Naive thymus-derived CD8-positive, alpha-beta T cell (primary cell): ENCODE measurements around the gene MDM1. TPM values are rescaled to one million over a fixed set of nuclear protein-coding genes. Genes with fewer than 3 reads are reported as not detected.

ENCODE experiments used
- ATAC-seq, 2 donors: fragments of 150-1000 bp; cut with Tn5 transposase in 1 of 2; sonication (Bioruptor Pico), chemical (Tn5 transposase) in 1 of 2; 1 replicate in 1 of 2; 2 replicates in 1 of 2; pipeline ENCODE4 v1.10.0; 2021; ENCODE audit warnings: mild to moderate bottlenecking in 2 of 2, moderate library complexity in 2 of 2
- POLR2A ChIA-PET: fragments of 350-600 bp; sonication (Branson Sonifier 250); formaldehyde crosslinking; loops from one replicate; lab custom pipeline; 2021; ENCODE audit warnings: antibody characterized with exemption; lab: Charles Lee
- DNase-seq, 10 donors: peaks; one replicate each; pipeline versions ENCODE4 v3.0.0 to v3.0.0-alpha.2; 2020 to 2022
- H3K27ac Mint-ChIP-seq, 10 donors: one replicate each; pipeline ENCODE4 v1.8.0; 2020 to 2022; ENCODE audit warnings: mild to moderate bottlenecking in 10 of 10, mixed read lengths in 10 of 10, moderate library complexity in 4 of 10, inconsistent platforms in 1 of 10
- H3K27me3 Mint-ChIP-seq, 5 donors: one replicate each; pipeline ENCODE4 v1.8.0; 2021 to 2022; ENCODE audit warnings: mixed read lengths in 5 of 5
- H3K36me3 Mint-ChIP-seq, 3 donors: one replicate each; pipeline ENCODE4 v1.8.0; 2020 to 2022; ENCODE audit warnings: mixed read lengths in 3 of 3, mild to moderate bottlenecking in 2 of 3, inconsistent platforms in 1 of 3
- H3K4me1 Mint-ChIP-seq, 4 donors: one replicate each; pipeline ENCODE4 v1.8.0; 2021 to 2022; ENCODE audit warnings: mixed read lengths in 4 of 4
- H3K4me3 Mint-ChIP-seq, 10 donors: one replicate each; pipeline ENCODE4 v1.8.0; 2020 to 2022; ENCODE audit warnings: mild to moderate bottlenecking in 10 of 10, mixed read lengths in 10 of 10, moderate library complexity in 6 of 10, inconsistent platforms in 1 of 10
- H3K9me3 Mint-ChIP-seq, 9 donors: one replicate each; pipeline ENCODE4 v1.8.0; 2020 to 2022; ENCODE audit warnings: mixed read lengths in 9 of 9, mild to moderate bottlenecking in 3 of 9, inconsistent platforms in 1 of 9, moderate library complexity in 1 of 9
- polyA plus RNA-seq, 3 donors: library from polyadenylated mRNA; unstranded; fragments of 300-500 nt; fragmentation: Illumina TruSeq; gene quantifications; one replicate each; pipeline ENCODE4 v1.2.3, GENCODE V29; 2021
- total RNA-seq, 8 experiments: library from RNA in 2 of 8; stranded (reverse) in 2 of 8; gene quantifications; one replicate each; pipeline ENCODE4 v1.2.3 and lab custom pipeline; 2021 to 2026

Gene MDM1
- total and polyA plus RNA-seq, 5 experiments from 2014 or later = 16.2 to 34.6 (median 20.8) TPM

DNA sequence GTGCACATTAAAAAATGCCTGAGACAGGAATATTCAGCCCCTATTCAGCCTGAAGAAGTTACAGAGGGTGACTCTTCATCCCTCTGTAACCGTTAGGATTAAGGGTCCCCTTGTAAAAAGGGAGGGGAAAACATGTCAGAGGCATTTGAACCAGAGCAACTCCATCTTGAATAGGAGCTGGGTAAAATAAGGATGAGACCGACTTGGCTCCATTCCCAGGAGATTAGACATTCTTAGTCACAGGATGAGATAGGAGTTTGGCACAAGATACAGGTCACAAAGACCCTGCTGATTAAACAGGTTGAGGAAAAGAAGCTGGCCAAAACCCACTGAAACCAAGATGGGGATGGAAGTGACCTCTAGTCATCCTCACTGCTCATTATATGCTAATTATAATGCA is 19.9 kb upstream of the MDM1 start:
- no peak for ATAC-seq
- POLR2A ChIA-PET = no interaction called here
- no peak overlapping the region for H3K27ac Mint-ChIP-seq

DNA sequence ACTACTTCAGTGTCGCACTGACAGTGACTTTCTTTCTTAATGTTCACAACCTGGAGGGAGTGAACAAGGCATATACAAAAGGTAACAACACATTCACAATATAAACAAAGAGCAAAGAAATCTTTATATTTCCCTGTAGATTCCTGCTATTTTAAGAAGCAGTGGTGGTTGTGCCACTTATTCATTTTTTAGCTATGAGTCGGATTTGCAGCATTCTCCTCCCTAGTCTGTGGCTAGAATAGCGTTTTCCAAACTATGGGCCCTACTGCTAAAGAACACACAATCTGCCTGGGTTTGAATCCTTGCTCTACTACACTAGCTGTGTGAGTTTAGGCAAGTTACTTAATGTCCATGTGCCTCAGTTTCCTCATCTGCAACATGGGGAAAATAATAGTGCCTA is 18.6 kb upstream of the MDM1 start:
- peaks cover 6 to 8% (median 7%) of the 10 kb centered on the region in 4 donors for H3K4me1 Mint-ChIP-seq
- peaks cover 0 to under 1% (median 0%) of the 10 kb centered on the region in 5 donors for H3K27me3 Mint-ChIP-seq
- H3K4me3 Mint-ChIP-seq = no peak overlapping the region
- H3K36me3 Mint-ChIP-seq = no peaks in the 10 kb centered on the region
- no peak overlapping the region for H3K27ac Mint-ChIP-seq
- POLR2A ChIA-PET = no interaction called here
- ATAC-seq (no peak), DNase-seq (no peak)
- peaks cover 0 to 2% (median 0%) of the 10 kb centered on the region in 9 donors for H3K9me3 Mint-ChIP-seq

More for the DNA sequence above, 19.9 kb upstream of the MDM1 start:
- DNase-seq = no peak
- Mint-ChIP-seq H3K36me3 (no peaks in the 10 kb centered on the region), H3K27me3 (no peaks in the 10 kb centered on the region), H3K4me3 (no peak overlapping the region), H3K4me1 (peaks cover 0 to 1% (median 0%) of the 10 kb centered on the region in 4 donors), H3K9me3 (peaks cover 0 to under 1% (median 0%) of the 10 kb centered on the region in 9 donors)

DNA sequence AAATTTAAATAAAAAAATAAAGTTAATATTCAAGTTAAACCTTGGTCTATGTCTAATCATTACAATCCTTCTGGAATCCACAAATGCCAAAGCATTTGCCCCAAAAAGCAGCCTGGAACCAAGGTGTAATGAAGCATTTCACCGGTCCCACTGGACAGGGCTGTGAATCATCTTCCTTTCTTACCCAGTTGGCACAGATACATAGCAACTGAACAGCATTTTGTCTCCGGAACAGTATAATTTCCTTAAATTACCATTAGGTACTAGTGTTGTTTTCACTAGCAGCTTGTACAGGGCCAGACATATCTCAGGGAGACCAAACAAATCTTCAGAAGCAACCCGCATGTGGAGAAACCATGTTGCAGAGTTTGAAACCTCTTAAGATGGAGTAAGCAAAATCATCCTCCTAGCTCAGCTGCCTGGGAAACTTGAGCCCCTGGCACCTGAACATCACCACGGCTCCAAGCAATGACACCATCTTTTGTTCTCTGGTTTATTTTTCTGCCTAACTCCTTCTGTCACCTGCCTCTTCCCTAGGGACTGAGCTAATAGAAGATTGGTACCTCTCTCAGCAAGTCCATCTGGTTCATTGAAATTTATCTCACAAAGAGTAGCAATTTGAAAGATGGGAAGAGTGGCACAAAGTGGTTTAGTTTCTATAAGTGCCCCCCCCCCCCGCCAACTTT is 17.9 kb upstream of the MDM1 start:
- H3K9me3 Mint-ChIP-seq = peaks cover 0 to 2% (median 0%) of the 10 kb centered on the region in 9 donors
- POLR2A ChIA-PET = no interaction called here
- H3K4me1 Mint-ChIP-seq = peaks cover 9 to 12% (median 11%) of the 10 kb centered on the region in 4 donors
- H3K27ac Mint-ChIP-seq = no peak overlapping the region
- ATAC-seq (no peak), DNase-seq (no peak)
- H3K4me3 Mint-ChIP-seq = no peak overlapping the region
- H3K36me3 Mint-ChIP-seq = no peaks in the 10 kb centered on the region
- H3K27me3 Mint-ChIP-seq = peaks cover 0 to 2% (median 0%) of the 10 kb centered on the region in 5 donors

DNA sequence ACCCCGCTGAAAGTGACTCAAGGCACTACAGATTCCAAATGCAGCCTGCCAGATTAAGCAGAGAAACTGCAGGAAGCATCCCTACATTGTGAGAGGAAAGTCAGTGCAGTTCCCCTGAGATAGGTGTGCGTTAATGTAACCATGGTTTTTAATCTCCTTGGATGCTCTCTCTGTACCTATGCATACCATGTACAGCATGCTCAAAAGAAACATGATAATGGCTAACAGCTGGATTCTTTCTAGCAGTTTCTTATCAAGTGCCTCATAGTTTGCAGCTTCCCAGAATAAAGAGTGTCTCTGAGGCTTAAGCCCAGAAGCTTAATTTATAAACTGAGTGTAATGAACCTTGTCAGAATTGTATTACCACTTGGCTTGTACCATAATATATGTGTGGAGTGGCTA is 17.1 kb upstream of the MDM1 start:
- H3K9me3 Mint-ChIP-seq = peaks cover 0 to 2% (median 0%) of the 10 kb centered on the region in 9 donors
- no peak for DNase-seq
- H3K27me3 Mint-ChIP-seq = peaks cover 0 to 2% (median 0%) of the 10 kb centered on the region in 5 donors
- H3K27ac Mint-ChIP-seq = no peak overlapping the region
- ATAC-seq = no peak
- H3K4me3 Mint-ChIP-seq = no peak overlapping the region
- H3K36me3 Mint-ChIP-seq = no peaks in the 10 kb centered on the region
- POLR2A ChIA-PET = no interaction called here
- H3K4me1 Mint-ChIP-seq = peaks cover 9 to 14% (median 12%) of the 10 kb centered on the region in 4 donors

DNA sequence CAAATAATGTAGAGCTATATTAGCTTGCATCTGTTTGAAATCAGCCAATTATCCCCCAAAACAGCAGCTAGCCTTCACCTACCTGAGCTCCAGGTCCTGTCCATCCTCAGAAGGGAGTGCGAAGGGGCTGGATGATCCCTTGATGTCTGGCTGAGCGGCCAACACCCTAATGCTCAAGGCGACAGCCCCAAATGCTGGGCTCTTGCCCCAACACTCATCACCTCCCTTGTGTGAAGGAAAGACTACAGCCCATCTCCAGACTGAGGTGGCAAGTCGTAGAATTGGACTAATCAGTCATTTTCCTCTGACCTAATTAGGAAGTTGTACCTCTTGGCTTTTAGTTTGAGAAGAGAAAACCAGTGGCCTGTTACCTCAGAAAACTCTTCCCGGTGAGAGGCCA is 16.3 kb upstream of the MDM1 start:
- peaks cover 9 to 14% (median 12%) of the 10 kb centered on the region in 4 donors for H3K4me1 Mint-ChIP-seq
- H3K27ac Mint-ChIP-seq = no peak overlapping the region
- H3K36me3 Mint-ChIP-seq = no peaks in the 10 kb centered on the region
- peaks cover 0 to 2% (median 0%) of the 10 kb centered on the region in 9 donors for H3K9me3 Mint-ChIP-seq
- POLR2A ChIA-PET = no interaction called here
- H3K27me3 Mint-ChIP-seq = peaks cover 0 to 2% (median 0%) of the 10 kb centered on the region in 5 donors
- H3K4me3 Mint-ChIP-seq = no peak overlapping the region
- no peak for DNase-seq
- ATAC-seq = no peak

DNA sequence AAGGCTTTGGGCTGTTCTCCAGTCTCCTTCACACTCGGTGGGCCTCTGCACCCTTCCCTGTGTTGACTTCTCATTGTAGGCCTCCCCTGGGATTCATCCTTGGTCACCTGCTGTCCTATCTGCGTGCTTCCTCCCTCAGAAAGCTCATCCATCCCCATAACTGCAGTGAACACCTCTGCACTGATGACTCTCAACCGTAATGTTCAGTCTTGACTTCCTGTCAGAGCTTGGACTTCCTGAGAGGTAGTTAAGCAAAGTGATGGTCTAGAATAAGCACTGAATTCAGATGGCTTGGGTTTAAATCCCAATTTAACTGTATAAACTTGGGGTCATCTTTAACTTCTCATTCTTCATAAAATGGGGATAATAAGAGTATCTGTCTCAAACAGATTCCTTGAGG is 13.6 kb upstream of the MDM1 start:
- peak in 1 of 2 donors; percentile 35 for ATAC-seq
- H3K4me3 Mint-ChIP-seq = peak overlapping the region in 1 of 10 donors; percentile 6
- no peak for DNase-seq
- peaks cover 14 to 22% (median 15%) of the 10 kb centered on the region in 4 donors for H3K4me1 Mint-ChIP-seq
- peaks cover 0 to 2% (median 0%) of the 10 kb centered on the region in 5 donors for H3K27me3 Mint-ChIP-seq
- H3K9me3 Mint-ChIP-seq = peaks cover 0 to 2% (median 0%) of the 10 kb centered on the region in 9 donors
- H3K27ac Mint-ChIP-seq = peak overlapping the region in 3 of 10 donors; percentile 22 to 64 (median 40)
- no peaks in the 10 kb centered on the region for H3K36me3 Mint-ChIP-seq
- POLR2A ChIA-PET = no interaction called here

DNA sequence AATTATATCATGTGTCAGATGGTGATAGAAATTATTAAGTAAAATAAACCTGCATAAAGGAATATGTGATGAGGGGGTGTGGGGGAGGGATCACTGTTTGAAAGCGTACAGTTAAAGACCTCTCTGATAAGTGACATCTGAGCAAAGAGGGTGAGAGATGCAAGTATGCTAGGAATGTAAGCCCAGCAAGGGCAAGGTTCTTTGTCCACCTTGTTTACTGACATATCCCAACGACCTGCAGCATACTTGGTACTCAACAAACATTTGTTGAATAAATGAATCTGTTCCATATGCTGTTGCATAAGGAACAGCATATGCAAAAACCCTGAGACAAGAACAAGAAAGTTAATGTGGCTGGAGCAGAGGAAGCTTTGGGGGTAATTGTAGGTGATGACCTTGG is 12.0 kb upstream of the MDM1 start:
- Mint-ChIP-seq H3K9me3 (peaks cover 0 to 2% (median 0%) of the 10 kb centered on the region in 9 donors), H3K27me3 (peaks cover 0 to 3% (median 0%) of the 10 kb centered on the region in 5 donors), H3K27ac (no peak overlapping the region), H3K36me3 (no peaks in the 10 kb centered on the region), H3K4me3 (no peak overlapping the region), H3K4me1 (peaks cover 14 to 22% (median 15%) of the 10 kb centered on the region in 4 donors)
- ATAC-seq (no peak), DNase-seq (no peak)
- POLR2A ChIA-PET = no interaction called here

DNA sequence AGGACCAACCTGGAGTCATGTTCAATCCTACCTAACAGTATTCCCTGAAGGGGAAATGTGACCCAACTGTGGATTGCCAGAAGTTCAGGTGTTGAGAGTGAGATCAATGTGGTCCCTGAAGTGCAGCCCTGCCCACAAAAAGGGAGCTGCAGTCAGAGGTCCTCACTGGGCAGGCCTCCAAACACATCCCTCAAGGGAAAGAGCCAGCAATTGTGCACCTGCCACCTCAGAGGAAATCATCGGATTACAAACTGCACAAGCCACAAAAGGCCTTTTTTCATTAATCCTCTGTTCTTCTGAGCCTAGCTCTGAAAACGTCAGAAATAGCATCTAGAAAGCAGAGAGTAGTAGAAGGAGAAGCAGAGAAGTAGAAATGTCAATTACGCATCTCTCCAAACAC is 10.8 kb upstream of the MDM1 start:
- Mint-ChIP-seq H3K27me3 (peaks cover 0 to 3% (median 0%) of the 10 kb centered on the region in 5 donors), H3K4me3 (no peak overlapping the region), H3K9me3 (peaks cover 0 to 2% (median 0%) of the 10 kb centered on the region in 9 donors), H3K36me3 (no peaks in the 10 kb centered on the region), H3K4me1 (peaks cover 14 to 22% (median 16%) of the 10 kb centered on the region in 4 donors), H3K27ac (peak overlapping the region in 1 of 10 donors; percentile 14)
- POLR2A ChIA-PET = interaction anchor here (0.7 kb wide), 1 partner anchor 9 kb away, joined by 3 read pairs; no protein-coding TSS in a partner anchor
- DNase-seq (no peak), ATAC-seq (no peak)

DNA sequence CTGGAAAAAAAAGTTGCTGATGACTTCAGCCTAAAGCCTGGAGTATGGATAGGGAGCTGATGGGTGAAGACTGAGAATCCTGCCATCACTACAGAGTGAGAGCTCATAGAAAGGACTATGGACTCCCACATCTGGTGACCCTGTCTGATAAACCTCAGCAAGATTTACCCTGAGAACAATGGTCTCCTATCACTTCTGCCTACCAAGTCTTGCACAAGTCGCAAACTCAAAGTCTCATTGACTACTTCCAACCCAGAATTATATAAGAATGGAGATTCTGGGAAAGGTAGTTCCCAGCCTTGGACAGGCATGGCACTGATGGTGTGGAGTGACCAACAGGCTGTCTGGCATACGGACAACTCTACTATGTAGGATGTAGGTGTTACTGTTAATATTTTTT is 9.7 kb upstream of the MDM1 start:
- Mint-ChIP-seq H3K4me1 (peaks cover 14 to 22% (median 16%) of the 10 kb centered on the region in 4 donors), H3K36me3 (no peaks in the 10 kb centered on the region), H3K27ac (no peak overlapping the region), H3K27me3 (peaks cover 0 to 3% (median 0%) of the 10 kb centered on the region in 5 donors), H3K4me3 (no peak overlapping the region), H3K9me3 (no peaks in the 10 kb centered on the region)
- POLR2A ChIA-PET = no interaction called here
- ATAC-seq = no peak
- no peak for DNase-seq

DNA sequence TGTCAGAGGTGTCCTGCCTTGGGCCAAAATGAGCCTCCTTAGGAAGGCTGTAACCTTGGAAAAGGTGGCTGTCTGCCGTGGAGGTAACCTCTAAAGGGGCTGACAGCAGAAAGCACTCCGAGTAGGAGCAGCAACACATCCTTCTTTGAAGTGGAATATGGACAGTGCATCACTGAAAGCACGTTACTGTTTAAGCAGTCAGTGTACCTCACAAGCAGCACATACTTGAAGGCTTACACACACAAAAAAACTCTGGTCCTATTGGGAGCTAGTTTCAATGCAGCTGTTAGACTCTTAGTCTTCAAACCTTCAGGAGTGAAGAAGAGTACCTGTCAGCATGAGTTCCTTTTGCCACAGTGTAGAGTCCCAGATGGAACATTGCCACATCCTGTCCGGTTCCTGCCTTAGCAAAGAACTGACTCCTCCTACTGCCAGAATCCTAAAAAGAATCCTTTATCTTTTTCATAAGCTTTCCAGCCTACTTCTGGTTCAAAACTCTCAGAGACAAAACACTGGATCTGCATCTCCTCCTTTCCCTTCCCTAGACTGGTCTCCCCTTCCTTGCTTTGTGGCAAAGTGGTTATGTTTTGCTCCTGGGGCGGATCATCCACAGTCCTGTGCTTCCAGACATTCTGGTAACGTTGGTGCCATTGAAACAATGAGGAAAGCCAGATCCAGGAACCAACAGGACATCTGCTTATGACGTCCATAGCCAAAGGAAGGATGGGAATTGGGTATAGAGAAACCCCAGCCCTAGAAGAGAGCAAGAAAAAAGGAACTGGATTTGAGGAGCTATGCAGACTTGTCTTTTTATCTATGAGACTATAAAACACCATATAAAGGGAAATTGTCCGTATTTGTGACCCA is 8.5 kb upstream of the MDM1 start:
- no peaks in the 10 kb centered on the region for H3K36me3 Mint-ChIP-seq
- no peak overlapping the region for H3K4me3 Mint-ChIP-seq
- POLR2A ChIA-PET = no interaction called here
- peaks cover 7 to 13% (median 8%) of the 10 kb centered on the region in 4 donors for H3K4me1 Mint-ChIP-seq
- peaks cover 0 to 2% (median 0%) of the 10 kb centered on the region in 5 donors for H3K27me3 Mint-ChIP-seq
- H3K9me3 Mint-ChIP-seq = no peaks in the 10 kb centered on the region
- H3K27ac Mint-ChIP-seq = no peak overlapping the region
- ATAC-seq (no peak), DNase-seq (no peak)

DNA sequence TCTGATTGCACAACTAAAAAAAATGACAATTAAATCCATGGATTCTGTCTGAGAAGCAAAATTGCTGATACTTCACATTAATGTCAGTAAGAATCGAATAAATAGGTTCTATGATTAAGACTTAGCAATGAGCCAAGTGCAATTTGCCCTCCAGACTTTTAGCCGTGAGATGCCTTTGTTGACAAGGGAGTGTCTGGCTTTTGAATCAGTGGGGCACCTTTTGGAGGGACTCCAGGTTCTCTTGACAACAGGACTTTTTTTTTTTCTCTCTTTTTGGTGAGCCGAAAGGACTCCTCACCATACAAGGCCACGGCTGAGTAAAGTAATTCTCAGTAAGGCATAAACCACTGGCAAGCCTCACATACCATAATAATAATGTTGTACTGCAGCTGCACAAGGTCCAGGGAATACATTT is 4.7 kb upstream of the MDM1 start:
- no peak for DNase-seq
- Mint-ChIP-seq H3K27me3 (peaks cover 0 to 2% (median 0%) of the 10 kb centered on the region in 5 donors), H3K4me3 (no peak overlapping the region), H3K4me1 (peaks cover 11 to 29% (median 24%) of the 10 kb centered on the region in 4 donors), H3K9me3 (no peaks in the 10 kb centered on the region), H3K36me3 (no peaks in the 10 kb centered on the region), H3K27ac (no peak overlapping the region)
- POLR2A ChIA-PET = no interaction called here
- no peak for ATAC-seq

DNA sequence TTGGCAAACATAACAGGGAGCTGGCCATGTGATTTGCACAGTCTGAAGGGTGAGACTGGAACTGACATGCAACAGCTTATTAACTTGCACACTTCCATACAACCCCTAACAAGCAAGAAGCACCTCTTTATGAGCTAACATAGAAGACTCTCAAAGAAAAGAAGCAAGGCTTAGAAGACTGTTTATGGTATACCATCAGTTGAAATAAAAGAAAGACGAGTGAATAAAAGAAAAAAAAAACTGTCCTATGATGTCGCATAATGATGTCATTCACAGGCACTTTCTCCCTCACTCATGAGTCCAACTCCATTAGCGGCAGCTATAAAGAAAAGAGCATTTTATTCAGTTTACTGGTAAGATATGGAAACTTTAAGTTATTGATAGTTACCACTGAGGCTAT is 3.3 kb upstream of the MDM1 start:
- DNase-seq = no peak
- ATAC-seq = no peak
- Mint-ChIP-seq H3K36me3 (no peaks in the 10 kb centered on the region), H3K4me1 (peaks cover 15 to 38% (median 36%) of the 10 kb centered on the region in 4 donors), H3K27ac (peak overlapping the region in 2 of 10 donors; percentile 60 to 84), H3K27me3 (peaks cover 0 to 2% (median 0%) of the 10 kb centered on the region in 5 donors), H3K9me3 (no peaks in the 10 kb centered on the region), H3K4me3 (no peak overlapping the region)
- POLR2A ChIA-PET = no interaction called here
